Hepatocyte (in vitro differentiated cells): ENCODE measurements around the gene STX18.

Source experiments
- CTCF ChIP-seq: fragments of 200-600 bp; sonication (generic); IDR thresholded peaks from 2 replicates; pipeline ENCODE4 v1.5.1; 2016; ENCODE audit warnings: antibody characterized with exemption, mild to moderate bottlenecking; ENCODE audit not compliant: poor library complexity
- EZH2phosphoT487 ChIP-seq: fragments of 200-600 bp; sonication (generic); IDR thresholded peaks from one replicate; pipeline ENCODE4 v1.6.1; 2018; ENCODE audit warnings: antibody characterized with exemption, mild to moderate bottlenecking, low read depth, moderate library complexity; ENCODE audit not compliant: unreplicated experiment, severe bottlenecking

DNA sequence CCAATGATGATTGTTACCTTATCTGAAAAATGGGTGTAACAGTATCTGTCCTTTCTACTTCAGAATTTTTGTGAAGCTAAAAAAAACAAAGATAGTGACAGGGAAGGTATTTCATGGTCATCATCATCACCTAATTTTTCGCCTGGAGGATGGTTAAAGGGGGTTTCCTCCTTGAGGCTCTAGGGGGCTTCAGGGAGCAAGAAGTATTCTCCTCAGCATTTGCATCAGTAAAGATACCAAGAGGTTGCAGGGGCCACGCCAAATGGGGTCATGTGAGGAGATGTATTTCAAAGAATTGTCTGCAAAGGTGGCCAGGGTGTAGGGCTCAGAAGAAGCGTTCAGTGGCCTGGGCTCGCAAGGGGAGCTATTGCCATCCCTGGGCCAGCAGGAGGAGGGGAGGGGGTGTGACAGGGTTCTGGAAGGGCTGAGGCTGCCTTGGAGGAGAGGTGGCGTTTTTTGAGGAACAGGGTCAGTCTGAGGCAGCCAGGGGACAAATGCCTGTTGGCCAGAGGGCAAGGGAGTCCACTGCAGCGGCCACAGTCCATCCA lies 162.2 kb downstream of the STX18 start:
- TF ChIP-seq EZH2phosphoT487 (no peak), CTCF (no peak)
